HG03280 (cell line): Measurements from ENCODE around the gene PFKP.

Experiments
- ATAC-seq: cut with Tn5 transposase; IDR thresholded peaks from one replicate; pipeline ENCODE4 v1.9.1; 2021; ENCODE audit warnings: mild to moderate bottlenecking, moderate library complexity; ENCODE audit not compliant: unreplicated experiment

The PFKP gene

DNA sequence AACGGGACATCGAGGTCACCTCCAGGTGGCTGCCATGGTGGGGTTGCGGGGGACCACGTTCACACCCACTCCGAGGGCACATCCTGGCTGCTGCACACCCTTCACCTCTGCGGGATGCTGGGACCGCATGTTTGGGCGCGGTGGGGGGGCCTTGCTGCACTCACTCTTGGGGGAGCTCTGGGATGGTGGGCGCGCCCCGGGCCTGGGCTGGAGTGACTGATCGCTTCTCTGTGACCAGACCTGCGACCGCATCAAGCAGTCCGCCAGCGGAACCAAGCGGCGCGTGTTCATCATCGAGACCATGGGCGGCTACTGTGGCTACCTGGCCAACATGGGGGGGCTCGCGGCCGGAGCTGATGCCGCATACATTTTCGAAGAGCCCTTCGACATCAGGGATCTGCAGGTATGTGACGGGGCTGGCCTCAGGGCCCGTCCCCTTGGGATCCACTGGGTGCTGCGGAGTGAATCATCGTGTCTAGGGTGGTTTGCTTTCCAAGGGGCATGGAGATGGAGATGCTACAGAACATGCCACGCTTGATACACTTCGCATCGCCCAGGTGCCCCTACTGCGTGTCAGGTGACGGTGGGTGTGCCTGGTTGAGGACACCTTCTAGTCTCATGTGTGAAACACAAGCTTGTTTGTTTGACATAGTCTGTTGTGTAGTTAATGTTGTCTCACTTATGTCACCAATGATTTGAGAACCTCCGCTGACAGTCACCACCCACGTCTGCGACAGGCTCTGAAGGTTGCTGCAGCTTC, 62.4 kb downstream of the PFKP start:
- no peak for ATAC-seq

DNA sequence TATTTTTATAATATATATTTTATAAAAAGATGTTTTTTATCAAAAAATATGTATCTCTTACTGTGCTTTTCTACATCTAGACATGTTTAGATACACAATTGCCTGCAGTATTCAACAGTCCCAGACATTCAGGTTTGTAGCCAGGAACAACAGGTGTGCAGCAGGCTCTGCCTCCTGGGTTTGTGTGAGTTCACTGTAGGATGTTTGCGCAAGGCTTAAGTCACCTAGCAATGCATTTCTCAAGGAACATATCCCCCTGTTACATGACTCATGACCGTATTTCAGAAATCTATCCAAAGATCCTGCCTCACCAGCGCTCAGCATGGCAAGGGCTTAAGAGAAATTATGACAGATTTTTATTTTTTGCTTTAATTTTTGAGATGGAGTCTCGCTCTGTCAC, 63.8 kb downstream of the PFKP start:
- ATAC-seq: no peak

DNA sequence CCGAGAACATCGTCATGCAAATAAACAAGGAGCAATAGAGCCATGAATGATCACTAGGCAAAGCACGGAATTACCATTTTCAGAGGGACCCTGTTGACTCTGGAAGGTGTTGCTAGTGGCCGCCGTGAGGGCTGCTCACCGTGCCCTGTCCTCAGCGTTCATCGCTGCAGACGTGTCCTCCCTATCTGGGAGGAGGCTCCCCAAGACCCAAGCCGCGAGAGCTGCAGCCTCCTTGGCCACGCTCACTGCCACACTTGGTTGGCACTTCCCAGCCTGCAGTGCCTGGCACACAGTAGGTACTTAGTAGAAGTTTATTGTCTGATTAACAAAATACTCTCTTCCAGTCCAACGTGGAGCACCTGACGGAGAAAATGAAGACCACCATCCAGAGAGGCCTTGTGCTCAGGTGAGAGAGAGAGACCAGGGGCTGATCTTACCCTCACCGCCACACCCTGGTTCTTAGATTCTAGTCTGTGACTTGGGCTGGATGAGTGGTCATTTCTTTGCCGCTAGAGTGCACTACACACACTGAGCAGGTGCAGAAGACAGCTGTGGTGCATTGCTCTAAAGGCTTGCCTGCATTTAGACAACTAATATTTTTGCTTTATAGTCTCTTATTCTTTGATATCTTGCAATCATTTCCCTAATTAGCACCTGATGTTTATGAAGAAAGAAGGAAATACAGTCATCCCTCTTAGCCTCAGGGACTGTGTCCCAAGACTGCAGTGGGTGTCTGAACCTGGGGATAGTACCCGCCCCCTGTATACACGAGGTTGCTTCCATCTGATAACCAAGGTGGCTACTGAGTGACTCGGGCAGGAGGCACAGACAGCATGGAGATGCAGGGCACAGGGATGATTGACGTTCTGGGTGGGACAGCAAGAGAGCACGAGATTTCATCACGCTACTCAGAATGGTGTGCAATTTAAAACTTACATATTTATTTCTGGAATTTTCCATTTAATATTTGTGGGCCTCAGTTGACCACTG, 65.0 kb downstream of the PFKP start:
- no peak for ATAC-seq

- ATAC-seq: no peak
Measured at GRCh38 chr10:3133948-3134347, 66.6 kb downstream of the PFKP start.

DNA sequence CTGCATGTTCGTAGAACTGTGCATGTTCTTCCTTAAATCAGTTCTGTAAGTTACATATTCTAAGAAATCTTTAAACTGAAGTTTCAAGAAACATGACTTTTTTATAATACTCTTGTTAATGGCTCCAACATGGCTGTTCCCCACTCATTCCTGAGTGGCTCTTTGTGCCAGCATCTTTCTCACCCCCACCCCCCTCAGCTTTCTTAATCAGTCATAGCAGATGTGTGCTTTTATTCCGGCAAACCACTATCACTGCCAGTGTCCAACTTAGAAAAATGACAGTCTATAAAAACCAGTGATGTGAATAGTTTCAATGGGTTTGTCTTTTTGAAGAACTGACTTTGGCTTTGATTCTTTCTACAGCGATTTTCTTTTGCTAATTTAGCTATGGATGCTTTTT, 67.7 kb downstream of the PFKP start:
- ATAC-seq: no peak

- no peak for ATAC-seq
Measured at GRCh38 chr10:3136336-3136735, 69.0 kb downstream of the PFKP start.

DNA sequence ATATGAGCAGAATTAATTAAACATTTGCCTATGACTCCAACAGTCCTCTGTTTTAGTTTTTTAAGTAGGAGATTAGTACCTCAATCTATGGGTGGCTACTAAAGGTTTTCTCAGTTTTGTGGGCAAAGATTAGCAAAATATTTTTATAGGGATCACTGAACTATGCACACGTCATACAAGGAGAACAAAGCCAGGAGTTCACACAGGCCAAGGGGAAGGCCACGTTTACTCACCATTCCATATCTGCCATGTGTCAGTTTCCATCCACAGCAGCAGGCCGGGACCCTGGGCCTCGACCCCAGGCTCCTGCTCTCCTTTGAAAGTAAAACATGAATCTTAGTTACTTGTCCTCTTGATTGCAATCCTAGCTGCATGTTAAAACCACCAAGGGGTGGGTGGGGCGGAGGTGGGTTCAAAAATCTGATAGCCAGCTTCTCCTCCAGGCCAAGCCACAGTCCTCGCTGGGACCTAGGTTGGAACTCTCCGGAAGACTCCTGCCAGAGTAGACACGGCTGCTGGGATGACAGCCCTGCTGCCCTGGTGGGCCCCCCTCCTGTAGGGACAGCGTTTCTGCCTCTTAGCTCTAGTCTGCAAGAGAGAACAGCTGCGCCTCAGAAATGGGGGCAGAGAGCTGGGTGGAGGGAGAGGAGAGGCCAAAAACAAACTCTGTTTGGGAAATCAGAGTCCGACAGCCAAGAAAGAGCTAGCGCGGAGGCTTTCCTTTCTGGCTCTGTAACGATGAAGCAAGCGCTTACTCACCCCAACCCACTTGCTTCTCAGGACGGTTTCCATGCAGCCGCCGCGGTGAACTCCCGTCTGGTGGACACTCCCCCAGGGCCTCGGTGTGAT, 69.6 kb downstream of the PFKP start:
- no peak for ATAC-seq

- ATAC-seq: no peak
Measured at GRCh38 chr10:3137958-3138726, 70.8 kb downstream of the PFKP start.

DNA sequence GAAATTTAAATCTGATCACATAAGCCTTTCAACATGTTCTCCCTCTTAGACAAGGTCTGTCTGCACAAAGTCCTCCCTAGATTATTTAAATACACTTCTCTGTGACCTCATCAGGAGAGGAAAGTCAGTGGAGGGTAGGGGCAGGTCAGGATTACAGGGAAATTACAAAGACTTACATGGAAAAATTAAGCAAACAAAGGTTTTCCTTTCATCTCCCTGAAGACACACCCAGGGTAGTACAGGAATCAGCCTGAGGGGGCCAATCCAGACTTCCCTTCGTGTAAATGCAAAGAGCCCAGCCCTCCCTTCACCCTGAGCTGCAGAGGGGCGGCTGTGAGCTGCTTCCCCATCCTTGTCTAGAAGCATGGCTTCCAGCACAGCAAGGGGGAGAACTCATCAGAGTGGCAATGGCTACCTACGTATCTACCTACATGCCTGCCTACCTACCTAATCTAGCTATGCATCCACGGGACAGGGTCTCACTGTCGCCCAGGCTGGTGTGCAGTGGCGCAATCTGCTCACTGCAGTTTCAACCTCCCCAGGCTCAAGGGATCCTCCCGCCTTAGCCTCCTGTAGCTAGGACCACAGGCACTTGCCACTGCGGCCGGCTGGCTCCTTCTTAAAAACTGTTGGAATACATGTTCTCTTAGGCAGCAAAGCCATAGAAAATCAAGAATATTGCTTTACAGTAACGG, 72.0 kb downstream of the PFKP start:
- ATAC-seq: no peak

DNA sequence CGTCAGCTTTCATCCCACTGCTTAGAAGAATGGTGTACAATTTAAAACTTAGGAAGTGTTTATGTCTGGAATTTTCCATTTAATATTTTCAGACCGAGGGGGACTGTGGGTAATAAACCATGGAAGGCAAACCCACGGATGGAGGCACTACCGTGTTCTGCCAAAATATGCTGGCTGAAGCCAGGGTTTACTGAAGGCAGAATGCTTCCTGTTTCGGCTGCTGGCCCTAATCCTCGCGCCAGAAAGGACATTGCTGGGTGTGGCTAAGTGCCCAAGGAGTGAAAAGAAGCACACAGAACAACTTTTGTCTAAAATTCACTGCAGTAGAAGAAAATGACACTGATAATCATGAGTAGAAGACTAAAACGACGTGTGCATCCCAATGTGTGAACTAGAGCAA, 72.9 kb downstream of the PFKP start:
- ATAC-seq: no peak

DNA sequence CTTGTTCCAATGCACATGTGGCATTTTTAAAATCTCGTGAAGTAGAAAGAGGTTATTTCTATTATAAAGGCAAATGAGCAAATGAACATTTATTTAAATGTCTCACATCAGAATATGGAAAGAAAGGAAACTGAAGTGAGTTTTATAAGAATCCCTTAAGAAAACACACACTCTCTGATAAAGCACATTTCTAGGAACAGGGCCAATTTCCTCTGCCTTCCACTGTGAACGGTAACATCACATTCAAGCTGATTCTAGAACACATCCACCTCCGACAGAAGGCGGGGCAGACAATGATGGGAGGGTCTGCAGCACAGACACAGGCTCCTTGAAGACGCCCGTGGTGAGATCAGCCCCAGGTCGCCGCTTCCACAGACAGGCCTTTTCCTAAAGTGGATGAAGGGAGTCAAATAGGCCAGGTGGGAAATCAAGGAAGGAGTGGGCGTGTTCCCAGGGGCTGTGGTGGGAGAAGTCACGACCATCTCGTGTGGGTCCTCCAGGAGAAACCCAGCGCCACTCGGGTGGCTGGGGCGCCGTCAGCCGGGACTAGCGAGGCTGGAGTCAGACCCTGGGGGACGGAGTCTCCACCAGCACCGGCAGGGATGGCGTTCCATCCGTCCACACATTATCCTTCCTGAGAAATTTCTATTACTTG, 74.1 kb downstream of the PFKP start:
- no peak for ATAC-seq

DNA sequence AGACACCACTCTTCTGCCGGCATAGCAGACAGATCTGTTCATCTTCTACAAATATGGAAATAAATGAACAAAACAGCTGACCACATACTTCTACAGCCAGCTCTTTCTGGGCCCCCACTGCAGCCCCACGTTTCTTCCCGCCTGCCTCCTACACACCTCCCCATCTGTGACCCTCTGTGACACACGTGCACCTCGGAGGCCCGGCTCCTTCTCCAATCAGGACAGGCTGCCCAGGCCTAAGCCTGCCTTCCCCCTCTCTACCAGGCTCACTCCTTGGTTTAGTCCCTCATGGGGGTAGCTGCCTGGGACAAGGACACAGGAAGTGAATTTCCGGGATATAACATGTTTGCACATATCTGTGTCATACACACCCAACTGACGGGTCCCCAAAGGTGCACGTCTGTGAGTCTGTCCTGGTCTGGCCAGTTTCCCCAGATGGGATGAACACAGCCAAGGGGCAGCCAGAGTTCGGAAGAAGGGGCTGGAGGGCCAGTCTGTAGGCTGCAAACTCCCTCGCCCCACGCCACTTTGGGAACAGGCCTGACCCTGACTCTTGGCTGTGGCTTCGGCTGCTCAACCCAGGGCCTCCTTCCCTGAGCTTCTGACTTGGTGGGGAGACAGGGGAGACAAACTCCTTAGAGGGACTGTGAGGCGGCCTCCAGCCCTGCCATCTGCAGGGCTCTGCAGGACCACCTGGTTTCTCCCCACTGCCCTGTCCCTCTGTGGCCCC, 75.0 kb downstream of the PFKP start:
- no peak for ATAC-seq

DNA sequence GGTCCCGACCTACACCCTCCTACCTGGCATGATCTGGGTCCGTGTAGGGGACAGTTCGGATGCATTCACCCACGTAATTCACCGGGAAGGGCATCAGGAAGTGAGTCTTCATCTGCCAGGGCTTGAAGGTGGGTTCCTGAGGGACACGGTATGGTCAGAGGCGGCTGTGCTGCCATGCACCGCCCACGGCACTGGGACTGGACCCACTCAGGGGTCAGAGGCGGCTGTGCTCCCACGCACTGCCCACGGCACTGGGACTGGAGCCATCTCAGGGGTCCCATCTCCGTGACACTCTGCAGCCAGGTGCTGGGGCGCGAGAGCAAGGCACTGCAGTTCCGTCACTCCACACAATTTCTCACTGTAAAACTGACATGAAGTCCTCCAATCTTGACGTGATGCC, 76.0 kb downstream of the PFKP start:
- no peak for ATAC-seq

DNA sequence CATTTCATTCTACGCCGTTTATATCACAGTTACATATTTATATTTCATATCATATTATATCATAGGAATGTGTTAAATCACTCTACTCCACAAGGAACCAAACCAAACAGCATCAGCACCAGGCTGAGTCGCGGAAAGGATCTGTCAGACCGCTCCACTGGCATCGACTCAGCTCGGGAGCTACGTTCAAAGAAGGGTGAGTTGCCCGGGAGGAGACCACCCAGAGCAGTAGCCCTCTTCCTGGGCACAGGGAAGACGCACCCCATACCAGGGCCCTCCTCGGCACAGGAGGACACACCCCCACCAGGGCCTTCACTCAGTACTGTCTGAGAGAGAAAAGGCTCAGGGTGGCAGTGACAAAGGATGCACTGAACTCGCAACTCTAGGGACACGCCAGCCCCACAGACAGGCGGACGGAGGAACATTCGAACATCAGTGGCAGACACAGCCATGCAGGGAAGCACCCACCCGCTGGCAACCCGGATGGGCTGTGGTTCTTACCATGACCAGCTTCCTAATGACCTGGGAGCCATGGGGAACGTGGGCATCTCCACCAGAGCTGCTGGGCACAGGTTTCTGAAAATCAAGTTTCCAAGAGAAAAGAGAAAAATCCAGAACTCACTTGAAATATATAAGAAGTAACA, 76.6 kb downstream of the PFKP start:
- no peak for ATAC-seq

DNA sequence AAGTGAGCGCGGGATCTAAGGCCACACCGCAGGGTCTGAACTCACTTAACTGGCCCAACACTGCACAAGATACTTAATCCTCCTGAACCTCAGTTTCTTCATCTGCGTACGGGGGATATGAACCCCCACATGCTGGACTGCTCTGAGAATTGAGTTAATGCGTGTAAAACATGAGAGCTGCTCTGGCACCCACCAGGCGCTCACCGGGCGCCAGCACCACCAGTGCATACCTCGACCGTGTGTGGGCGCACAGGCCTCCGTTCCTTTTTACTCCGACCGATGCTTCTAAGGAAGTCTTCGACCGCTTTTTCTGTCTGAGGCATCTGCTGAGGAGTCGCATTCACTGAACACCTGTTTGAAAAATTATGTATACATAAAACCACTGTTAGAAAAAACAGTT, 78.0 kb downstream of the PFKP start:
- ATAC-seq: no peak

DNA sequence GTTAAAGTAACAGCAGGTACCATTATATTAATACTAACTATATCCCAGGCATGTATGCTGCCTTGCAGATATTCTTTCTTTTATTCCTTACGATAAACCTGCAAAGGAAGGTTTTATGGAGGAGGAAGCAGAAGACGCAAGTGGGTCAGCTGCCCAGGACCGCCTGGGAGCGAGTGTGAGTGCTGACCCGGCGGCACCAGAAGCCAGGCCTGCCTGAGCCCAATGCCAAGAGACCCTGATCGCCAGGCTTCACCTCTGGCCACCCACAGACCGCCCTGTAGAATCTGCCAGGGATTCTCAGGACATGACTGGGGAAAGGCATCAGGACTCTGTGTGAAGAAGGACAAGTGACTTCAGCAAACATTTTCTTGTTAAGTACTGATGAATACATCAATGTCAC, 78.9 kb downstream of the PFKP start:
- no peak for ATAC-seq

GRCh38 chr10:3147117-3147820, 79.9 kb downstream of the PFKP start:
- ATAC-seq: no peak

DNA sequence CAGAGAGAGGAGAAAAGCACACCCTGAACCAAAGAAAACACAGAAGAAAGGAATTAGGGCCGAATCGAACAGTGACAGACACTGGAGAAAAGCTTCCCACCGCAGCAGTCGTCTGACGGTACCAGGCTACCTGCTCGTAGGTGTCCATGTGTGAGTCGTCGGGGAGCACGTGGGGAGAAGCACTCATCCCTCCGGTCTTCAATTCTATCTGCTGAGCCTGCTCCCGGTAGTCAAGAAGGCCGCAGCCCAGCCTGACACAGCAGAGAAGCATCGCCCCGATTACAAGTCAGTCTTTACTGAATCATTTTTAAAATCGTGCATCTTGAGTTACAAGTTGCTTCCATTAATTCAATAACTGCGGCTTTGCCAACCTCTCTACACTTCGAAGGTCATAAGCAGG, 80.7 kb downstream of the PFKP start:
- no peak for ATAC-seq
